Suprapubic skin (tissue), 4 donors: ENCODE results near the gene MRPL12. TPM values are rescaled to one million over a fixed set of nuclear protein-coding genes. Genes with fewer than 3 reads are reported as not detected.

Experiments used
- DNase-seq, 2 donors: peaks; one replicate each; pipeline ENCODE4 v3.0.0-alpha.2; 2019; ENCODE audit warnings: low spot score in 2 of 2
- H3K27ac ChIP-seq: fragments of 200-600 bp; sonication (generic); one replicate; pipeline ENCODE4 v1.5.1; 2019
- H3K27me3 ChIP-seq: fragments of 200-600 bp; sonication (generic); one replicate; pipeline ENCODE4 v1.5.1; 2019
- H3K36me3 ChIP-seq: fragments of 200-600 bp; sonication (generic); one replicate; pipeline ENCODE4 v1.5.1; 2019
- H3K4me1 ChIP-seq: fragments of 200-600 bp; sonication (generic); one replicate; pipeline ENCODE4 v1.5.1; 2019
- H3K4me3 ChIP-seq: fragments of 200-600 bp; sonication (generic); one replicate; pipeline ENCODE4 v1.5.1; 2019; ENCODE audit warnings: mild to moderate bottlenecking
- H3K9me3 ChIP-seq: fragments of 200-600 bp; sonication (generic); one replicate; pipeline ENCODE4 v1.5.1; 2019
- CTCF ChIP-seq, 2 donors: fragments of 200-600 bp in 1 of 2; fragments of 450-650 bp in 1 of 2; sonication (generic) in 1 of 2; IDR thresholded peaks; one replicate each; pipeline ENCODE4 v1.5.1; 2016 to 2019; ENCODE audit warnings: antibody characterized with exemption in 2 of 2, mild to moderate bottlenecking in 1 of 2, moderate library complexity in 1 of 2
- EP300 ChIP-seq: sonication (generic); formaldehyde crosslinking; IDR thresholded peaks from one replicate; pipeline ENCODE4 v1.6.1; 2017; ENCODE audit warnings: antibody characterized with exemption
- POLR2A ChIP-seq, 2 donors: fragments of 450-650 bp; IDR thresholded peaks; one replicate each; pipeline ENCODE4 v1.6.1; 2017; ENCODE audit warnings: antibody characterized with exemption in 2 of 2, mild to moderate bottlenecking in 2 of 2, moderate library complexity in 2 of 2
- POLR2AphosphoS5 ChIP-seq, 3 donors: sonication (generic); formaldehyde crosslinking; IDR thresholded peaks; one replicate each; pipeline ENCODE4 v1.6.1; 2017; ENCODE audit warnings: antibody characterized with exemption in 3 of 3
- WGBS: methylation state at CpG from one replicate; pipeline ENCODE4 v1.1.5; 2018; 5-methylcytosine and 5-hydroxymethylcytosine counted together
- total RNA-seq, 4 donors: library from RNA; depleted of rRNA; stranded (reverse); fragments of >200 nt; gene quantifications; one replicate each; pipeline ENCODE4 v1.1.0, GENCODE V29; 2016

The MRPL12 gene
- total RNA-seq, 4 donors from 2014 or later: 27.6 to 65.7 (median 52.1) TPM

GRCh38 chr17:81691608-81692007 lies 11.6 kb upstream of the MRPL12 start:
- TF ChIP-seq CTCF (IDR thresholded peaks at IDR 0.05) (no peak), POLR2A (IDR thresholded peaks at IDR 0.05) (no peak), POLR2AphosphoS5 (IDR thresholded peaks at IDR 0.05) (no peak), EP300 (no peak)
- WGBS: 97% methylated on average over 13 of the region's 20 CpGs

DNA sequence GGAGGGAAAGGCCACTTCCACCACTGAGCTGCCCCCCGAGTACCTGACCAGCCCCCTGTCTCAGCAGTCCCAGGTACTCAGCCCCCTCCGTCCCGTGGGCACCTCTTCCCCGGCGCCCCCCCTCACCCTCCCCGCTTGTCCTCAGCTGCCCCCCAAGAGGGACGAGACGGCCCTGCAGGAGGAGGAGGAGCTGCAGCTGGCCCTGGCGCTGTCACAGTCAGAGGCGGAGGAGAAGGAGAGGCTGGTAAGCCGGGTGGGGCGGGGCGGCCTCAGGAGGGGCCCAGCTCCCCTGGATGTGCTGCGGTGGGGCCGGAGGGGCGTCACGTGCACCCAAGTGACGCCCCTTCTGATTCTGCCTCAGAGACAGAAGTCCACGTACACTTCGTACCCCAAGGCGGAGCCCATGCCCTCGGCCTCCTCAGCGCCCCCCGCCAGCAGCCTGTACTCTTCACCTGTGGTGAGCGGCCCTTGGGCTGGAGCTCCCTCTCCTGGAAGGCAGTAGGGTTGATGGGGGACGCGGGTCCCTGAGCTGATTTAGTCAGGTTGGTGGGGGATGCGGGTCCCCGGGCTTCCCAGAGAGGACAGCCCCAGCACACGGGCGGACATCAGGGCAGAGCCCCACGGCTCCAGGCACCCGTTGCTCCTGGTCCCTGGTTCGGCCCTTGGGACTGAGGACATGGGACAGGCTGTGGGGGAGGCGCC lies 9.5 kb upstream of the MRPL12 start:
- H3K27me3 ChIP-seq: no peaks in the 10 kb centered on the region
- H3K9me3 ChIP-seq: no peaks in the 10 kb centered on the region
- 92% methylated on average over 7 of the region's 35 CpGs for WGBS
- peaks cover 2% of the 10 kb centered on the region for H3K4me1 ChIP-seq
- H3K36me3 ChIP-seq: peaks cover 100% of the 10 kb centered on the region
- no peak for DNase-seq
- TF ChIP-seq POLR2A (IDR thresholded peaks at IDR 0.05) (no peak), CTCF (IDR thresholded peaks at IDR 0.05) (no peak), EP300 (no peak), POLR2AphosphoS5 (IDR thresholded peaks at IDR 0.05) (no peak)
- H3K4me3 ChIP-seq: no peak overlapping the region
- H3K27ac ChIP-seq: no peak overlapping the region

More at GRCh38 chr17:81691608-81692007, 11.6 kb upstream of the MRPL12 start:
- Histone ChIP-seq H3K4me3 (no peak overlapping the region), H3K9me3 (no peaks in the 10 kb centered on the region), H3K36me3 (peaks cover 100% of the 10 kb centered on the region), H3K27me3 (no peaks in the 10 kb centered on the region), H3K4me1 (peaks cover 6% of the 10 kb centered on the region), H3K27ac (no peak overlapping the region)
- DNase-seq: no peak

GRCh38 chr17:81694810-81695209 lies 8.4 kb upstream of the MRPL12 start:
- Histone ChIP-seq H3K4me1 (no peaks in the 10 kb centered on the region), H3K27me3 (no peaks in the 10 kb centered on the region), H3K27ac (no peak overlapping the region), H3K9me3 (no peaks in the 10 kb centered on the region), H3K4me3 (no peak overlapping the region), H3K36me3 (peaks cover 98% of the 10 kb centered on the region)
- WGBS: 96% methylated on average over 14 of the region's 19 CpGs
- DNase-seq: no peak
- TF ChIP-seq CTCF (IDR thresholded peaks at IDR 0.05): no peak
- TF ChIP-seq POLR2A (IDR thresholded peaks at IDR 0.05): no peak

DNA sequence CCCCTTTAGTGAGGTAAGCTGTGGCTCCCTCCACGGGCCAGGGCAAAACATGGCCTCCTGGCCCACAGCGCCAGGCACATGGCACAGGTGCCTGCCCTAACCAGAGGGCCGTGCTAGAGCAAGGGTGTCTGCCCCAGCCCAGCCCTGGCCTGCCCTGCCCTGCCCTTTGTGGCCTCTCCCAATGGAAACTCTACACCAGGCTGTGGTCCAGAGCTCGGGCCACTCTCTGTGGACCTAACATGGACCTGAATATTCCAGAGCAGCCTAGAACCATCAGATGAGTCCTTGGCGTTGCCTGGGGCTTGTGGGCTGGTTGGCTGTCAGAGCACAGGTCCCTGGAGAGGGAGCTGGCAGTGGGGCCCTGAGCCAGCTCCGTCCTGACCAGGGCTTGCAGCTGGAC lies 8.0 kb upstream of the MRPL12 start:
- no peak for TF ChIP-seq POLR2A (IDR thresholded peaks at IDR 0.05)
- TF ChIP-seq CTCF (IDR thresholded peaks at IDR 0.05): no peak
- no peak for TF ChIP-seq EP300
- TF ChIP-seq POLR2AphosphoS5 (IDR thresholded peaks at IDR 0.05): no peak
- Histone ChIP-seq H3K27ac (no peak overlapping the region), H3K4me1 (no peaks in the 10 kb centered on the region), H3K9me3 (no peaks in the 10 kb centered on the region), H3K36me3 (peaks cover 96% of the 10 kb centered on the region), H3K4me3 (no peak overlapping the region), H3K27me3 (no peaks in the 10 kb centered on the region)
- DNase-seq: no peak
- 80% methylated on average over 2 of the region's 6 CpGs for whole genome bisulfite sequencing

DNA sequence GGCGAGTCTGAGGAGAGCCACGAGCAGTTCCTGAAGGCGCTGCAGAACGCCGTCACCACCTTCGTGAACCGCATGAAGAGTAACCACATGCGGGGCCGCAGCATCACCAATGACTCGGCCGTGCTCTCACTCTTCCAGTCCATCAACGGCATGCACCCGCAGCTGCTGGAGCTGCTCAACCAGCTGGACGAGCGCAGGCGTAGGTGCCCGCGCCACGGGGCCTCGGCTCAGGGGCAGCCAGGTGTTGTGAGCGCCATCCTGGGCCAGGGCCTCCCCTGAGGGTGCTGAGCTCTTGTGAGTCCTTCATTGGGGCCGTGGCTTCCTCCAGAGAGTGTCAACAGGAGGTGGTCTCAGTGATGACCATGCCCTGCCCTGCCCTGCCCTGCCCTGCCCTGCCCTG lies 7.4 kb upstream of the MRPL12 start:
- no peaks in the 10 kb centered on the region for H3K27me3 ChIP-seq
- no peak overlapping the region for H3K4me3 ChIP-seq
- no peak overlapping the region for H3K27ac ChIP-seq
- H3K4me1 ChIP-seq: peaks cover 6% of the 10 kb centered on the region
- peaks cover 96% of the 10 kb centered on the region for H3K36me3 ChIP-seq
- TF ChIP-seq POLR2A (IDR thresholded peaks at IDR 0.05): no peak
- TF ChIP-seq EP300: no peak
- no peak for TF ChIP-seq CTCF (IDR thresholded peaks at IDR 0.05)
- no peak for TF ChIP-seq POLR2AphosphoS5 (IDR thresholded peaks at IDR 0.05)
- DNase-seq: no peak
- no peaks in the 10 kb centered on the region for H3K9me3 ChIP-seq
- WGBS: 87% methylated on average over 22 of the region's 22 CpGs
